ENCODE results near the gene TMOD2. TPM values are rescaled to one million over a fixed set of nuclear protein-coding genes. Genes with fewer than 3 reads are reported as not detected.

The TMOD2 gene
- total and polyA plus RNA-seq, 2 of the 8 experiments (the other 6 are each of a cell fraction or from before 2014, with no cell fraction given), result 0.80 to 6.5 TPM

GRCh38 chr15:51731549-51732267, 19.7 kb upstream of the TMOD2 start (continued):
- TF ChIP-seq RNF2 (IDR thresholded peaks at IDR 0.05; ENCODE audit: borderline replicate concordance, low read depth, low read length, missing control alignments, poor library complexity, severe bottlenecking), result no peak
- TF ChIP-seq RAD21 (IDR thresholded peaks at IDR 0.05 in 1 of 2, conservative IDR thresholded peaks at IDR 0.05 in 1 of 2; ENCODE audit: low read depth in 2 of 2, low read length in 2 of 2), result no peak

Data from H1 (cell line).